Femur (tissue), 1 donor: ENCODE data around the gene DSCAM.
"Not testable (repeated sequence)": the region's sequence is repeated elsewhere in the genome, so short reads cannot be mapped to it uniquely, and the experiment has no call there.

Experiments
- DNase-seq: peaks from one replicate; pipeline ENCODE4 v3.0.0-alpha.2; 2017

Gene DSCAM

GRCh38 chr21:40080385-40080784 is 766.6 kb downstream of the DSCAM start:
- no peak for DNase-seq

- DNase-seq = no peak
These were observed 772.2 kb downstream of the DSCAM start for GRCh38 chr21:40074710-40075109.

GRCh38 chr21:40074198-40074597 is 772.8 kb downstream of the DSCAM start:
- no peak for DNase-seq

GRCh38 chr21:40073642-40074041 is 773.3 kb downstream of the DSCAM start:
- DNase-seq = no peak

- DNase-seq = no peak
These were observed 776.1 kb downstream of the DSCAM start for GRCh38 chr21:40070871-40071270.

- DNase-seq = no peak
These were observed 779.2 kb downstream of the DSCAM start for GRCh38 chr21:40067751-40068150.

GRCh38 chr21:40066221-40066620 is 780.7 kb downstream of the DSCAM start:
- DNase-seq = no peak

- DNase-seq = no peak
These were observed 786.8 kb downstream of the DSCAM start for GRCh38 chr21:40060083-40060677.

- no peak for DNase-seq
These were observed 789.6 kb downstream of the DSCAM start for GRCh38 chr21:40057331-40057730.

GRCh38 chr21:40056031-40056430 is 790.9 kb downstream of the DSCAM start:
- DNase-seq = no peak

GRCh38 chr21:40054403-40054802 is 792.6 kb downstream of the DSCAM start:
- DNase-seq = peak; percentile 57

GRCh38 chr21:40053007-40053406 is 794.0 kb downstream of the DSCAM start:
- peak; percentile 76 for DNase-seq

- DNase-seq = no peak
These were observed 794.7 kb downstream of the DSCAM start for GRCh38 chr21:40052276-40052675.

GRCh38 chr21:40051801-40052200 is 795.2 kb downstream of the DSCAM start:
- no peak for DNase-seq

GRCh38 chr21:40049931-40050290 is 797.0 kb downstream of the DSCAM start:
- no peak for DNase-seq

- DNase-seq = no peak
These were observed 797.7 kb downstream of the DSCAM start for GRCh38 chr21:40049031-40049930.

GRCh38 chr21:40047993-40048730 is 798.8 kb downstream of the DSCAM start:
- DNase-seq = no peak

GRCh38 chr21:40047211-40047610 is 799.7 kb downstream of the DSCAM start:
- no peak for DNase-seq

- no peak for DNase-seq
These were observed 803.1 kb downstream of the DSCAM start for GRCh38 chr21:40043866-40044265.

GRCh38 chr21:40043423-40043822 is 803.5 kb downstream of the DSCAM start:
- no peak for DNase-seq

- no peak for DNase-seq
These were observed 805.5 kb downstream of the DSCAM start for GRCh38 chr21:40041446-40041845.

GRCh38 chr21:40033156-40033782 is 813.7 kb downstream of the DSCAM start:
- not testable (repeated sequence) for DNase-seq

GRCh38 chr21:40029888-40030287 is 817.1 kb downstream of the DSCAM start:
- DNase-seq = no peak
